ENCODE measurements around the gene PRKG1. TPM values are rescaled to one million over a fixed set of nuclear protein-coding genes. Genes with fewer than 3 reads are reported as not detected.

Gene PRKG1
- total RNA-seq, 1 experiment from 2014 or later = 7.4 TPM

DNA sequence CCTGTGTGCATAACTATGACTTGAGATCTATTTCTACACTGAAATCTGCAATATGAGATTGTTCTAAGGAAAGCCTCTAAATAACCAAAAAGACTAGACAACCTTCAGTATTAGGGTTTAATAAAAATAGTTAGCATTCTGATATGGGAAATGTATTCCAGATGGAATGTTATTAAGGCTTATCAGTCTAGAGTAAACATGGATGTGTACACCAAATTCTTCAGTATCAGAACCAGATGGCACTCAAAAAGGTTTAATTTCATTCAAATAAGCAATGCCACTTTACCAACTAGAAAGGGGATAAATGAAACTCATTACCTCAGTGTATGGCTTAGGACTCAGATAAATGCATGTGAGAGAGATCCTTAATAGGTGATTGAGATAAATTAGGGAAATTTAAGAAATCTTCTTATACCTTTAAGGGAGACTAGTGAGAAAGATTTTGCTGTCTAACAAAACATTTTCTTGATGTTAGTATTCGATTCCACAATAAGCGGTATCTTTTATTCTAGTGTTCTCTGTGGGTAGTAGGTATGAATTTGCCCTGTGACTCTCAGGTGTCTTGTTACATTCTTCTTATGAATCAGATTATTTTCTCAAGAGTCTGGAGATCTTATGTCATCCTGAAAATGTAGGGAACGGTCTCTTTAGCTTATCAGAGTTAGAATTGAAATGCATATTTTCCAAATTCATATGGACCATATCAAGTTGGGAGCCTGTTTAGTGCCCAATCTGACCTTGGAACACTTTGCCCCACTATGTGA is 159.2 kb downstream of the PRKG1 start:
- Histone ChIP-seq H3K79me2 (ENCODE audit: low read length) (no peaks in the 10 kb centered on the region), H4K20me1 (ENCODE audit: low read length) (no peaks in the 10 kb centered on the region), H3K9ac (ENCODE audit: low read length) (no peak overlapping the region), H3K9me2 (replicated peaks; ENCODE audit: low read length) (no peaks in the 10 kb centered on the region), H3K36me3 (ENCODE audit: low read depth, low read length) (no peaks in the 10 kb centered on the region), H3K4me1 (ENCODE audit: insufficient read depth, low read length) (peaks cover 34% of the 10 kb centered on the region), H3K4me2 (ENCODE audit: low read length) (peak overlapping the region; percentile 1; the same call in 1 of the 2 replicates), H3F3A (ENCODE audit: low read length, unreplicated experiment) (no peaks in the 10 kb centered on the region), H3K27ac (ENCODE audit: low read length) (no peak overlapping the region), H2AFZ (ENCODE audit: low read length) (no peak overlapping the region), H3K9me3 (ENCODE audit: low read length) (no peaks in the 10 kb centered on the region), H3K27me3 (ENCODE audit: low read length) (no peaks in the 10 kb centered on the region), H3K4me3 (ENCODE audit: low read length) (no peak overlapping the region)
- POLR2A ChIA-PET (ENCODE audit: unreplicated experiment) = interaction anchor here (0.5 to 0.6 kb wide), 2 partner anchors 148 to 309 kb away, joined by 3 to 4 read pairs; no protein-coding TSS in a partner anchor
- DNase-seq = peak; percentile 68
- peak; percentile 61 for ATAC-seq
- BruUV-seq (replicated peaks) = no TSS peak
- TF ChIP-seq, protein P1, sequence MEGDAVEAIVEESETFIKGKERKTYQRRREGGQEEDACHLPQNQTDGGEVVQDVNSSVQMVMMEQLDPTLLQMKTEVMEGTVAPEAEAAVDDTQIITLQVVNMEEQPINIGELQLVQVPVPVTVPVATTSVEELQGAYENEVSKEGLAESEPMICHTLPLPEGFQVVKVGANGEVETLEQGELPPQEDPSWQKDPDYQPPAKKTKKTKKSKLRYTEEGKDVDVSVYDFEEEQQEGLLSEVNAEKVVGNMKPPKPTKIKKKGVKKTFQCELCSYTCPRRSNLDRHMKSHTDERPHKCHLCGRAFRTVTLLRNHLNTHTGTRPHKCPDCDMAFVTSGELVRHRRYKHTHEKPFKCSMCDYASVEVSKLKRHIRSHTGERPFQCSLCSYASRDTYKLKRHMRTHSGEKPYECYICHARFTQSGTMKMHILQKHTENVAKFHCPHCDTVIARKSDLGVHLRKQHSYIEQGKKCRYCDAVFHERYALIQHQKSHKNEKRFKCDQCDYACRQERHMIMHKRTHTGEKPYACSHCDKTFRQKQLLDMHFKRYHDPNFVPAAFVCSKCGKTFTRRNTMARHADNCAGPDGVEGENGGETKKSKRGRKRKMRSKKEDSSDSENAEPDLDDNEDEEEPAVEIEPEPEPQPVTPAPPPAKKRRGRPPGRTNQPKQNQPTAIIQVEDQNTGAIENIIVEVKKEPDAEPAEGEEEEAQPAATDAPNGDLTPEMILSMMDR (conservative IDR thresholded peaks at IDR 0.05; ENCODE audit: low read depth, low read length) = no peak
- TF ChIP-seq EZH2phosphoT487 (IDR thresholded peaks at IDR 0.05; ENCODE audit: borderline replicate concordance, low read length) (no peak), EZH2 (IDR thresholded peaks at IDR 0.05; ENCODE audit: low read length, unreplicated experiment) (no peak)
- CTCF ChIA-PET = interaction anchor here (0.8 kb wide), 1 partner anchor 137 kb away, joined by 4 read pairs; no protein-coding TSS in a partner anchor
- intact Hi-C loops (cut with micrococcal nuclease) = loop anchor here (2.0 to 10.0 kb wide), 2 partner anchors 163 to 731 kb away; no protein-coding TSS in a partner anchor

DNA sequence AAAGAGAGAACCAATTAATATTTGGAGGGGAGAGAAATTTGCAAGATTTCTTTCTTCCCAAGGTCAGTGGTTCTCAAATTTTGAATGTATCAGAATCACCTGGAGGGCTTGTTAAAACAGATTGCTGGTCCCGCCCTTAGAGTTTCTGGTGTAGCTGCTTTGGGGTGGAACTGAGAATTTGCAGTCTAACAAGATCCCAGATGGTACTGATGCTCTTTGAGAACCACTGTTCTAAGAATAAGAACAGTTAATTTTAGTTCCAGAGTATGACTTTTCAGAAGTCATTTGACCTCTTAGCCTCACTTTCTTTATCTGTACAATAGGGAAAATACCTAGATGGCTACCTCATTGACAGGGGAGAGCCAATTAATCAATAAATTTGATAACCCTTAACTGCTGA is 161.6 kb downstream of the PRKG1 start:
- intact Hi-C loops (cut with micrococcal nuclease) = loop anchor here (10.0 kb wide), 1 partner anchor 729 kb away; no protein-coding TSS in a partner anchor
- Histone ChIP-seq H3K4me3 (ENCODE audit: low read length) (no peak overlapping the region), H4K20me1 (ENCODE audit: low read length) (no peaks in the 10 kb centered on the region), H3K27me3 (ENCODE audit: low read length) (no peaks in the 10 kb centered on the region), H3K9me3 (ENCODE audit: low read length) (no peaks in the 10 kb centered on the region), H3K9ac (ENCODE audit: low read length) (no peak overlapping the region), H3K27ac (ENCODE audit: low read length) (no peak overlapping the region), H3K36me3 (ENCODE audit: low read depth, low read length) (no peaks in the 10 kb centered on the region), H2AFZ (ENCODE audit: low read length) (no peak overlapping the region), H3F3A (ENCODE audit: low read length, unreplicated experiment) (no peaks in the 10 kb centered on the region), H3K4me2 (ENCODE audit: low read length) (no peak overlapping the region), H3K79me2 (ENCODE audit: low read length) (no peaks in the 10 kb centered on the region), H3K4me1 (ENCODE audit: insufficient read depth, low read length) (peaks cover 32% of the 10 kb centered on the region), H3K9me2 (replicated peaks; ENCODE audit: low read length) (no peaks in the 10 kb centered on the region)
- ChIA-PET CTCF (no interaction called here), POLR2A (ENCODE audit: unreplicated experiment) (no interaction called here)
- no TSS peak for BruUV-seq (replicated peaks)
- TF ChIP-seq, protein P1 (conservative IDR thresholded peaks at IDR 0.05; ENCODE audit: low read depth, low read length) = no peak
- TF ChIP-seq EZH2phosphoT487 (IDR thresholded peaks at IDR 0.05; ENCODE audit: borderline replicate concordance, low read length) (no peak), EZH2 (IDR thresholded peaks at IDR 0.05; ENCODE audit: low read length, unreplicated experiment) (no peak)
- ATAC-seq (no peak), DNase-seq (no peak)

DNA sequence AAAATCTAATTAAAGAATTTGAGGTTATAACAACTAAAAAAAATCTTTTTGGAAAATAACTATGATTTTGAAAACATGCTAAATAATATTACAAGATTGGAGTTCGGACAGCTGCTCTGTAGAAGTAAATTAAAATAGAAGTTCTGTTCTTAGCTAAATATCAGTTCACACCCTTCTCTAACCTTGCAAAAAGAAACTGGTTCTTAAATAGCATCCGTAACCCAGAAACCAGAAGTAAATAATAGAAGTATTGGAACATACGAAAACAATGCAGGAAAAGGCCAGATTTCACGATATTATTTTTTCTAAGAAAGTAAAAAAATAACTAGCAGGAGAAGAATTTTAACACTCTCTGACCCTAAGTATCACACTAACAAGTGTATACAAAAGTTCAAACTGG is 164.7 kb downstream of the PRKG1 start:
- Histone ChIP-seq H3F3A (ENCODE audit: low read length, unreplicated experiment) (no peaks in the 10 kb centered on the region), H3K4me2 (ENCODE audit: low read length) (no peak overlapping the region), H2AFZ (ENCODE audit: low read length) (no peak overlapping the region), H3K4me3 (ENCODE audit: low read length) (no peak overlapping the region), H3K9me2 (replicated peaks; ENCODE audit: low read length) (no peaks in the 10 kb centered on the region), H3K9me3 (ENCODE audit: low read length) (no peaks in the 10 kb centered on the region), H3K4me1 (ENCODE audit: insufficient read depth, low read length) (peaks cover 2% of the 10 kb centered on the region), H3K9ac (ENCODE audit: low read length) (no peak overlapping the region), H3K27me3 (ENCODE audit: low read length) (no peaks in the 10 kb centered on the region), H3K36me3 (ENCODE audit: low read depth, low read length) (no peaks in the 10 kb centered on the region), H3K79me2 (ENCODE audit: low read length) (no peaks in the 10 kb centered on the region), H3K27ac (ENCODE audit: low read length) (no peak overlapping the region), H4K20me1 (ENCODE audit: low read length) (no peaks in the 10 kb centered on the region)
- BruUV-seq (replicated peaks) = no TSS peak
- TF ChIP-seq EZH2 (IDR thresholded peaks at IDR 0.05; ENCODE audit: low read length, unreplicated experiment) (no peak), EZH2phosphoT487 (IDR thresholded peaks at IDR 0.05; ENCODE audit: borderline replicate concordance, low read length) (no peak)
- TF ChIP-seq, protein P1 (conservative IDR thresholded peaks at IDR 0.05; ENCODE audit: low read depth, low read length) = no peak
- ATAC-seq (no peak), DNase-seq (no peak)
- intact Hi-C loops (cut with micrococcal nuclease) = loop anchor here (10.0 kb wide), 1 partner anchor 726 kb away; no protein-coding TSS in a partner anchor
- CTCF ChIA-PET = interaction anchor here (0.7 kb wide), 1 partner anchor 159 kb away, joined by 7 read pairs; no protein-coding TSS in a partner anchor
- POLR2A ChIA-PET (ENCODE audit: unreplicated experiment) = interaction anchor here (0.5 kb wide), 1 partner anchor 80 kb away, joined by 4 read pairs; no protein-coding TSS in a partner anchor
